ENCODE data around the gene CALM3. TPM values are rescaled to one million over a fixed set of nuclear protein-coding genes. Genes with fewer than 3 reads are reported as not detected.

Gene CALM3
- total and polyA plus RNA-seq, 2 donors (not counting 3 experiments of a cell fraction or from before 2014, with no cell fraction given), result 305 to 425 TPM

DNA sequence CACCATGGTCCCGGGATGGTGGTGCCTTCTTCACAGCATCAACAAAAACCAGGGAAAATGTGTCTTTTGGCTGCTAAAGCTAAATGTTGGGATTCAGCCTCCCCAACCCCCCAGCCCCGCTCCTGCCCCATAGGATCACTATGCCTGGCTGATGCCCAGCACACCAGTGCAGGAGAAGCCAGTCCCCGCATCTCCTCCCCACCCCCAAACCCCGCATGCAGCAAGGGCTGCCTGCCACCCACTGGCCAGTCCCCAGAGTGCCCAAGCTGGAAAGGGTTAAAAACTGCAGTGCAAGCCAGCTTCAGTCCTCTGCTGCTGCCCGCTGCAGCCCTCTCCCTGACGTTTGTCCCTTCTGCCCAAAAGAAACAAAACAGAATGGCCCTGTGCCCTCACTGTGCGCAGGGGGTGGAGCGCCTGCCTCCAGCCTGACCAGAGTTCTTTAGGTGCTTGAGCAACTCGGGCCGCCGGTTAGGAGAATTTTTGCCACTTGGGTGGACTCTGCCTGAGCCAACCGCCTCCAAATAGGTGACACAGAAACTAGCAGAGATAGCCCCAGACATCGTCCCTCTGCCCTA lies 3.7 kb downstream of the CALM3 start:
- dilution Hi-C loops (cut with MboI; ENCODE audit: extremely low pct_ligation_motif_present, low sequenced_read_pairs), result no loop called here
- Histone ChIP-seq H3K4me1 (ENCODE audit: control insufficient read depth, extremely low read depth, insufficient read depth, low read length) (peaks cover 13% of the 10 kb centered on the region), H3K9me1 (replicated peaks; ENCODE audit: control insufficient read depth, extremely low read depth, insufficient read depth, low read length) (no peaks in the 10 kb centered on the region), H3K79me2 (ENCODE audit: control insufficient read depth, insufficient read depth, low read length) (peaks cover 53% of the 10 kb centered on the region), H3K9ac (replicated peaks; ENCODE audit: extremely low read depth, insufficient read depth, low read length) (no peak overlapping the region), H3K4me3 (replicated peaks in 1 of 3; ENCODE audit: insufficient read depth in 1 of 3, low read depth in 1 of 3, low read length in 3 of 3) (no peak overlapping the region), H3K4me2 (ENCODE audit: insufficient read depth, low read length) (no peak overlapping the region), H3K27me3 (ENCODE audit: control insufficient read depth in 2 of 2, insufficient read depth in 2 of 2, low read length in 2 of 2) (no peaks in the 10 kb centered on the region), H3K36me3 (ENCODE audit: control insufficient read depth in 2 of 2, extremely low read depth in 1 of 2, insufficient read depth in 2 of 2, low read length in 2 of 2) (peaks cover 13 to 46% of the 10 kb centered on the region in 2 experiments), H4K20me1 (replicated peaks; ENCODE audit: control insufficient read depth, extremely low read depth, insufficient read depth, low read length) (no peaks in the 10 kb centered on the region), H2AFZ (ENCODE audit: low read depth, low read length) (no peak overlapping the region), H3K27ac (ENCODE audit: insufficient read depth, low read depth, low read length) (no peak overlapping the region), H3K9me3 (replicated peaks; ENCODE audit: control insufficient read depth, insufficient read depth, low read length) (no peaks in the 10 kb centered on the region)
- CTCF ChIA-PET, result interaction anchor here (0.7 to 4.0 kb wide), 4 partner anchors 9 to 1299 kb away, joined by 3 to 22 read pairs (median 4); partner anchors contain the start of gene DACT3
- intact Hi-C loops (cut with micrococcal nuclease), result no loop called here
- TF ChIP-seq FOS (IDR thresholded peaks at IDR 0.05; ENCODE audit: borderline replicate concordance, insufficient read depth, low read length) (no peak), MAX (IDR thresholded peaks at IDR 0.05; ENCODE audit: insufficient read depth, insufficient read length) (no peak), POLR2AphosphoS5 (IDR thresholded peaks at IDR 0.05; ENCODE audit: insufficient read depth, low read depth, low read length) (no peak), CTCF (IDR thresholded peaks at IDR 0.05; ENCODE audit: extremely low read depth in 1 of 2, insufficient read depth in 1 of 2, low read depth in 1 of 2, low read length in 2 of 2) (peak in 1 of 2 donors; percentile 2)
- FAIRE-seq (no peak), DNase-seq (ENCODE audit: low read depth, low spot score) (no peak)
- BruUV-seq (replicated peaks), result no TSS peak
- POLR2A ChIA-PET, result no interaction called here
